Fibroblast of upper back skin (primary cell): ENCODE data around the gene SCGB1C1.

Source experiments
- DNase-seq: peaks from one replicate; pipeline ENCODE4 v3.0.0-alpha.2; 2013

SCGB1C1 gene

DNA sequence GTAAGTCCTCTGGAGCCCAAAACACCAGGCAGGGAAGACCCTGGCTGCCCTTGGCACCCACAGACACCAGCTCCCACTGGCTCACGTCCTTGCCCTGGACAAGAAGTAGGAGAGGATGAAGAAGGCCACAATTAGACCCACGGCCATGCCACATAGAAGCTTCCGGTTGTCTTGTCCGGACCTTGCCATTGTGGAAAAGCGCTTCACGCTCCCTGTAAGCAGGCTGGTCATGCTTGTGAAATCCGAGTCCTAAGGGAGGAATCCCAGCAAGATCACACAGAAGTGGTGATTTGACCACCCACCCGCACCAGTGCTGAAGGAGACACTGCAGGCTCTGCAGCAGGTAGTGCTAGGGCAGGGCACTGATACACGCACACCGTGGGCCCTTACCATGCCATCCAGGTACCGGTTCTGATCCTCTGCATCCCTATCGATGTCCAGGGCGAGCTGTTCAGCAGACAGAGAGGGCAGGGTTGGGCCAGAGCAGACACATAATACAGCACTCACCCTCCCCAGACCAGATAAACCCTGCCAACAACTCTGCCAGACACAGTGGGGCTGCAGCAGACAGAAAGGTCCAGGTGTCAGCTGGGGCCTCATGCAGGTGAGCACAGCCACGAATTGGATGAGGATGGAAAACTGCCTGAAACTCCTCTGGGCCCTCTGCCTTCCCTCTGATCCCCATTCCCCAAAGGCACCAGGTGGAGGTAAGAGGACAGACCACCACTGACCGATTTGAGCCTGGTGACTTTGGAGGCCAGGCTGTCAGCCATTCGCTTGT, 12.5 kb downstream of the SCGB1C1 start:
- no peak for DNase-seq

DNA sequence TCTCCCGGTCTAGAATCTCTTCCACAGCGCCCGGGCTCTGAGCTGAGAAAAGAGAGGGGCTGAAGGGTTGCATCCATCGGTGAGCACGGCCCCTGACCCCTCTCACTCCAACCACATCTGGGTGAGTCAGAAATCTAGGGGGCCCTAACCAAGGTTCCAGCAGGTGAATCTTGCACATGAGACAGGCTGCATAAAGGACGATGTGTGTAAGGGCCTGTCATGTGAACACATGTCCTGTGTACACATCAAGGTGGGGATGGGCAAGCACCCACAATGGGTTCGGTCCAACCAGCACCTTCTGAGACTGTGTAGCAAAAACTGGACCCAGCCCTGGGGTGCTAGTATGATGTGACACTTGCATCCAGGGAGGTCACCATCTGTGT, 13.1 kb downstream of the SCGB1C1 start:
- DNase-seq: no peak

DNA sequence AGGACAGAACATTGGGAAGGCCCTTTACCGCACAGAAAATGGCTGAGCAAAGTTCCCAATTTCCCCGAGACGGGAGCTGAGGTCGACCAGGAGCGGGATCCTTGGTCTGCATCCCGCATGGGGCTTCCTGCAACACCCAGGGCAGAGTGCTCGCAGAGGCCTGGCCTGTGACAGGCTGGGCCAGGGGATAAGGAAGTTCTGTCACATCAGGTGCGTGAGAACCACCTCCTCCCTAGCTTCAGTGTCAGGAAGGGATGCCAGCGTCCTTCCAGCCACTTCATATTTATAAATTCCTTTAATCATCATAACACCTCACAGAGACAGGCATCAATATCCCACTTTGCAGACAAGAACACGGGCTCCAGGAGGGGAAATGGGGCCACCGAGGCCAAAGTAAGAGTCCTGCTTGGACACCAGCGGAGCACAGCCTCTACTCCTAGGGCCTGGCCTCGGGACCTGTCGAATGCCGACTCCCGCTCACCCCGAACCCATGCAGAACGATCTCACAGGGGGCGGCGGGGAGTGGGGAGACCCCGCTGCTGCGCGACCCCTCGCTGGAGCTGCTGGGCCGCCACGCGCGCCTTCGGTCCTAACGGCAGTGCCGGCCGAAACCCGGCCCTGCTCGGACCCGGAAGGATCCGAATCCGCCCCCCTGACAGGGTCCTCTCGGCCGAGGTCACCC, 13.8 kb downstream of the SCGB1C1 start:
- DNase-seq: no peak

DNA sequence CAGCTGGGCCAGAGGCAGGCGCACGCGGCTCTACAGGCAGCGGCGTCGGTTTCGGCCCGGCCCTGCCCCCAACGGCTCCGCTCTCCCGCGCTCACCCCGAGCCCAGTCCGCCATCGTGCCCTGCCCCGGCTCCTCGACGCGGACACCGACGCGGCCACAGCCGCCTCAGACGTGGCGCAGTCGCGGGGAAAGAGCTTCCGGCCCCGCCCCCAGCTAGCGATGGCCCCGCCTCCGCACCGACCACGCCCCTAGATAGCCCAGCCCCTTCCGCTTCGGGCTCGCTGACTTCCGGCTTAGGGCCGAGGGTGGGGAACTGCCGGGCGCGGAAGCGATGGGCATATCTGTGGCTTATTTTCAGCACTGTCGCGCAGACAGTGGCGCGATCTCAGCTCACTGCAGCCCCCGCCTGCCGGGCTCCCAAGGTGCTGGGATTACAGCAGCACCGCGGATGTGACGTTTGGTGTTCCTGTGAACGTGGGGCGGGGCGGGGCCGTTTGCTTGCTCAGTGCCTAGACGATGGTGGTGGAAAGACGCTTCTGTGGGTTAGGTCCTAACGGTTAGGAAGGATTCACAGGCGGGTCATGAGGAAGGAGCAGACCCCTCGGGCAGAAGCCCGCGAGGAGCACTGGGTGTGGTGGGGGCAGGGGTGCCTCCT, 14.5 kb downstream of the SCGB1C1 start, which contains the start of the genes BET1L and RIC8A:
Gene BET1L (minus strand): TSS at position 192 of the 655 bp plus-strand sequence. CDS start 78 bp downstream, at position 114.
Gene RIC8A (plus strand): TSS at position 501 of the 655 bp plus-strand sequence. CDS start 1,147 bp downstream, outside the sequence.
- DNase-seq: peak; percentile 98

DNA sequence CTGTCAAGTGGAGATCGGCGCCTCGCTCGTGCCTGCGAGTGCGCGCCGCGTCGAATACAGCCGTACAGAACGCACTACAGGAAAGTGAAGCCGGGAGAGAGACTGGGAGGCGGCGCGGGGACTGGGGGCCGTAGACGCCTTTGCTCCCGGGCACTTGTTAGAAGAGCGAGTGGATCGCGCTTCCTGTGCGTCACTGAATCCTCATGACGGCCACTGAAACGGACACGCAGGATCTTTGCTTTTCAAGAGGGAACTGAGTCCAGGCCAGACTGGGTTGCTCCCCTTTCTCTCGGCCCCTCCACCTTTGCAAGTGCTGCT, 14.9 kb downstream of the SCGB1C1 start:
- peak; percentile 35 for DNase-seq

DNA sequence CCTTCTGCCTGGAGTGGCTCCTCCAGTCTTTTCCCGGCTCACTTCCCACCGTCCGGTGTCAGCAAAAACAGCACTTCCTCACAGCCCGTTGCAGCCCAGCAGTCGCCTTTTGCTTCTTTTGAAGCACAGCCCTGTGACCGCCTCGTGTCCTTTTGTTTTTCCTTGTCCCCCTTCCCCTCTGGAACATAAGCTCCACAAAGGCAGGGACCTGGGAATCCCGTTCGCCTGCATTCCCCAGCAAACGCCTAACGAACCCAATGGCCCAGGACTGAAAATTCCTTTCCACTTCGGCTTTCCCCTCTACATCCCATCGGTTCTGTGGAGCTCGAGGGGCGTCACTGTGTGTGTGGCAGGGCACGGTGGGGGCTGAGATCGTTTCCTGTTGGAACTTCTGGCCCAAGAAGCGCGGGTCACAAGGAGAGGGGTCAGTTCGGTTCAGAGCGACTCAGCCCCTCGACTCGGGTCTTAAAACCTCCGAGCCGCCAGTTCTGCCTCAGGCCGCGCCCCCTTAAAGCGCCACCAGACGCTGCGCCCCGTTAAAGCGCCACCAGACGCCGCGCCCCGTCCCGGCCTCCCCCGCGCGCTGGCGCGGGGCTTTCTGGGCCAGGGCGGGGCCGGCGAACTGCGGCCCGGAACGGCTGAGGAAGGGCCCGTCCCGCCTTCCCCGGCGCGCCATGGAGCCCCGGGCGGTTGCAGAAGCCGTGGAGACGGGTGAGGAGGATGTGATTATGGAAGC, 15.5 kb downstream of the SCGB1C1 start:
- peak; percentile 65 for DNase-seq

DNA sequence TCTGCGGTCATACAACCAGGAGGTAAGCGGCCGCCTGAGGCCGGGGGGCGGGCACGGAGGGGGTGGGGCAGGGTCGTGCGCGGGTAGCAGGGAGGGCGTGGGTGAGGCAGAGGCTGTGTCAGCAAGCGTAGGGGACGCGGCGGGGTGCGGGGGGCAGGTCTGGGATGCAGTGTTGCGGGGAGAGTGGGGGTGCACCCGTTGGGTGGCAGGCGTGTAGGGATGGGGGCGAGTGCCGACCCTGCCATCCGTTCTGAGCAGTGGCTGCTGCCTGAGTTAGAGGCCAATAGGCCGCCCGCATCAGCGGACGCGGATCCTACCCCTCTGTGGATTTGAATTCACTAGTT, 16.0 kb downstream of the SCGB1C1 start:
- no peak for DNase-seq

DNA sequence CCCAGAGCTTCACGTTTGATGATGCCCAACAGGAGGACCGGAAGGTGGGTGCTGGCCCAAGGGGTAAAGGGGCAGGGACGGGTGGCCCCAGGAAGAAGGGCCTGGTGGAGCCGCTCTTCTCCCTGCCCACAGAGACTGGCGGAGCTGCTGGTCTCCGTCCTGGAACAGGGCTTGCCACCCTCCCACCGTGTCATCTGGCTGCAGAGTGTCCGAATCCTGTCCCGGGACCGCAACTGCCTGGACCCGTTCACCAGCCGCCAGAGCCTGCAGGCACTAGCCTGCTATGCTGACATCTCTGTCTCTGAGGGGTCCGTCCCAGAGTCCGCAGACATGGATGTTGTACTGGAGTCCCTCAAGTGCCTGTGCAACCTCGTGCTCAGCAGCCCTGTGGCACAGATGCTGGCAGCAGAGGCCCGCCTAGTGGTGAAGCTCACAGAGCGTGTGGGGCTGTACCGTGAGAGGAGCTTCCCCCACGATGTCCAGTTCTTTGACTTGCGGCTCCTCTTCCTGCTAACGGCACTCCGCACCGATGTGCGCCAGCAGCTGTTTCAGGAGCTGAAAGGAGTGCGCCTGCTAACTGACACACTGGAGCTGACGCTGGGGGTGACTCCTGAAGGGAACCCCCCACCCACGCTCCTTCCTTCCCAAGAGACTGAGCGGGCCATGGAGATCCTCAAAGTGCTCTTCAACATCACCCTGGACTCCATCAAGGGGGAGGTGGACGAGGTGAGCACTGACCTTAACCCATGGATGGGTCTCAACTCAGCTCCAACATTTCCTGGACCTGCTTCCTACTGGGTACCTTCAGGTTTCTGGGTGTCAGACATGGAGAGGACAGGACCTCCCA, 16.6 kb downstream of the SCGB1C1 start:
- no peak for DNase-seq

DNA sequence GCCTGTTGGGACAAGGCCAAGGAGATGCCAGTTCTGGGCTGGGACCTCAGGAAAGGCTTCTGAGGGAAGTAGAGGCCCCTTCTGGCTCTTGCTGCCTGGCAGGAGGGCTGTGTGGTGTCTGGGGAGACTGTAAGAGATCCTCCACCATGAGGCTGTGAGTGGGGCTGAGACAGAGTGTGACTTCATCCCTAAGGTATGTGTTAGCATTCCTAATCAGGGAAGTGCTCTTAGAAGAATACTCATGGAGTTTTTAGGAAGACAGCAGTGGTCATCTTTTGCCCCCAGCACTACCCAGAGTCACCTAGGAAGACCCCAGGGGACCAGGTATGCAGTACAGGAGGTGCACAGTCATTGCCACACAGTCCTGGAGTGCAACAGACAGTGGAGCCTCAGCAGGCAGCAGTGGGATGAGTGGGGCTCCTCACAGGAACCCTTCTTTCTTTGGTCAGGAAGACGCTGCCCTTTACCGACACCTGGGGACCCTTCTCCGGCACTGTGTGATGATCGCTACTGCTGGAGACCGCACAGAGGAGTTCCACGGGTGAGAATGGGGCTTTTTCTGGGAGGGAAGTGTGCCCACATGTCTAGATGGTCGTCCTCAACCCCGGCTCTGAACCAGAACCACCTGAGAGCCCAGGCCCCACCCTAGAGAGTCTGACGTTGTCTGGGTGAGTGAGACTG, 17.4 kb downstream of the SCGB1C1 start:
- peak; percentile 84 for DNase-seq

DNA sequence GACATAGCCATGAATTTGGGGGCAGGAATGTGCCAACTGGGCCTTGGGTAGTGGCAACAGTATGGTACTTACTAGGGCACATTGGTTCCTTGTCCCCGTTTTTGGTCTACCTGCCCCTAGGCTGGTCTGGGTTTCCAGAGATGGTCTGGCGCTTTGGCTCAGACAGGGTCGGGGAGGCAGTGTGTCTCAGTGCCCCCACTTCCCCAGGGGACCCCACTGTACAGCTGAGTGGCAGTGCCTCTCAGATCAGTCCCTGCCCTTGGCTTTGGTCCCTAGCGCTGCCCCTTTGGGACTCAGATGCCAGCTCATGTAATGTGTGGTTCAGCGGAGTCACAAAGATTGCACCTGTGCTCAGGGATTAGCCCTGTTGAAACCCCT, 17.9 kb downstream of the SCGB1C1 start:
- no peak for DNase-seq

DNA sequence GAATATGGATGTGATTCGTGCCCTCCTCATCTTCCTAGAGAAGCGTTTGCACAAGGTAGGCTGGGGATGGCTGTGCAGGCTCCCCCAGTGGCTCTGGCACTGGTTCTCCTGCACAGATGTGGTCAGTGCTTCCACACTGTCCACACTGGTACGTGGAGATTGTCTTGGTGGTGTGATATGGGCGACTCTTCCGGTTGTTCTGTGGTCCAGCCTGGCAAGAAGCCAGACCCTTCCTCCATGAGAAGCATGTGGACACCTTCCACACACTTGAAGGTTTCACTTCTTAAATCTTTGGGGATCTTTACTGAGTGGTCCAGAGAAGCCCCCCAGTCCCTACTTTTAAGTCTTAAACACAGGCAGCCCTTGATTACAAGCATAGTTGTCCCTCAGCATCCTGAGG, 18.4 kb downstream of the SCGB1C1 start:
- no peak for DNase-seq

DNA sequence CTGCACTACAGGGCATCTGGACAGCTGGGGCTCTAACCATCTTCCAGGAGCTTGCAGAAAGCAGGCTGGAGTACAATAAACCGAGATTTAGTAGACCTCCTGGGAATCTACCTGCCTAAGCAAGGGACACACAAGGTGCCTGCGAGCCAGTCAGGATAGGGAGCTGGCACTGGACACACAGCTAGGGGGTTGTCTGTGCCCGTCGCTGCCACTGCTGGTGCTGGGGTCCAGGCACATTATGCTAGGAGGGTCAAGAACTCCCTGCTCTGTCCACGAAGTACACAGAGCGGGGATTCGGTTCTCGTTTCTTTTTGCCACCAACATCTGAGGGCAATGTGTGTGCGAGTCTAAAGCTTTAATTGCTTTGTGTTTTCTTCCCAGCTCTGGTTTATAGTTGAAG, 18.9 kb downstream of the SCGB1C1 start:
- DNase-seq: no peak

DNA sequence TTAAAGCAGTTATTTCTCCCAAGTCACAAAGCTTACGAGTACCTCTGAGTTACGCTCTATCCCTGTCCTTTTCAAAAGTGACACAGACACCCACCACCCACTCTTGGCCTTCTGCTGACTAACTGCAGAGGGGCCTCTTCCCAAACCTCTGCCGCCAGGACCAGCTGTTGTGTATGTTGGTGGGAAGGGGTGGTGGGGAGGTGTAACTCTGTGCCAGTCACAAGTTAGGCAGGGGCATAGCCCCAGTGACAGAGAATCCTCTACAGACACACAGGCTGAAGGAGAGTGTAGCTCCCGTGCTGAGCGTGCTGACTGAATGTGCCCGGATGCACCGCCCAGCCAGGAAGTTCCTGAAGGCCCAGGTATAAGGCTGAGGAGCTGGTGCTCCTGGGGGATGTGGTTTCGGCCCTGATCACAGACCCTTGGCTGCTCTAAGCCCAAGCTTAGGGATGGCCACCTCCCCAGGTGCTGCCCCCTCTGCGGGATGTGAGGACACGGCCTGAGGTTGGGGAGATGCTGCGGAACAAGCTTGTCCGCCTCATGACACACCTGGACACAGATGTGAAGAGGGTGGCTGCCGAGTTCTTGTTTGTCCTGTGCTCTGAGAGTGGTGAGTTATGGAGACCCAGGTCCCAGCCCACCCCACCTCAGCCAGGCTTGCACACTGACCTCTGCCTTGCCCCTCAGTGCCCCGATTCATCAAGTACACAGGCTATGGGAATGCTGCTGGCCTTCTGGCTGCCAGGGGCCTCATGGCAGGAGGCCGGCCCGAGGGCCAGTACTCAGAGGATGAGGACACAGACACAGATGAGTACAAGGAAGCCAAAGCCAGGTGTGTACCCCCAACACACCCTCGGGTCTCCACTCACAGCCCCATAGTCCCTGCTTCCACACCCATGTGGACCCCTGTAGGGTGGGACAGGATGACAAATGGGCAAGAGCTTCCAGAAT, 19.5 kb downstream of the SCGB1C1 start:
- DNase-seq: no peak

DNA sequence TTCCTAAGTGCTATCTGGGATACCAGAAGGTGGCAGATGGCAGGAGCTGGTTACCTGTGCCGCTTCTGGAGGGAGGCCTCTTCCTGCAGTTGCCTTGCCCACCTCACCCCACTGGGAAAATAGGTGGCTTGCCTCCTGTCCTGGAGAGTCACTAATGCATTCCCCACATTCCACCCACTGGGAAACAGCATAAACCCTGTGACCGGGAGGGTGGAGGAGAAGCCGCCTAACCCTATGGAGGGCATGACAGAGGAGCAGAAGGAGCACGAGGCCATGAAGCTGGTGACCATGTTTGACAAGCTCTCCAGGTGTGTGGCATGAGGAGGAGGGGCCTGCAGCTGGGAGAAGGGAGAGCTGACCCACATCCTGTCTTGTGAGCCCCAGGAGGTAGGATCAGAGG, 20.2 kb downstream of the SCGB1C1 start:
- no peak for DNase-seq

DNA sequence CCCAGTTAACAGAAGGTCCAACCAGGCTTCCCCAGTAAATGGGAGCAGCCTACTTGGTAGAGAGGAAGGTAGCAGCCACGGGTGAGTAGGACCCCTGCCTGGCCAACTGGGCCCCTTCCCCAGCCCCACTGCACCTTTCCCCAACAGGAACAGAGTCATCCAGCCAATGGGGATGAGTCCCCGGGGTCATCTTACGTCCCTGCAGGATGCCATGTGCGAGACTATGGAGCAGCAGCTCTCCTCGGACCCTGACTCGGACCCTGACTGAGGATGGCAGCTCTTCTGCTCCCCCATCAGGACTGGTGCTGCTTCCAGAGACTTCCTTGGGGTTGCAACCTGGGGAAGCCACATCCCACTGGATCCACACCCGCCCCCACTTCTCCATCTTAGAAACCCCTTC, 21.2 kb downstream of the SCGB1C1 start:
- DNase-seq: no peak

DNA sequence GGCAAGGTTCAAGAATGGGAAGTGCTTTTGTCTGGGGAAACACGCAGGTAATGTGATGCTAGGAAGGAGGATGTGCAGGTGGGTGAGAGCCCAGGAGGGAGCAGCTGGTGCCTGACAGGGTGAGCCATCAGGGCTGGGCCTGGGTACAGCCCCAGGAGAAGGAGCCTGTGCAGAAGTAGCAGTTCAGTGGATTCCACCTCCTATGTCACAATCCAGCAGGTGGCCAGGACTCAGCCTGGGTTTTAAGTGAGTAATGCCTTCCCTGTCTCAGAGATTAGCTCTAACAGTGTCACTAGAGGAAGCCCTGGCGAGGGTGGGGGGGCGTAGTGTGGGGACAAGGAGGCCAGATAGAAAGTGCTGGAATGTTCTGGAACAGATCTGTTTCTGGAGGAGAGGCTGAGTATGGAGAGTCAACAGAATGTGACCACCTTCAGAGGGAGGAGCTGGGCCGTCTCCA, 22.7 kb downstream of the SCGB1C1 start:
- no peak for DNase-seq

DNA sequence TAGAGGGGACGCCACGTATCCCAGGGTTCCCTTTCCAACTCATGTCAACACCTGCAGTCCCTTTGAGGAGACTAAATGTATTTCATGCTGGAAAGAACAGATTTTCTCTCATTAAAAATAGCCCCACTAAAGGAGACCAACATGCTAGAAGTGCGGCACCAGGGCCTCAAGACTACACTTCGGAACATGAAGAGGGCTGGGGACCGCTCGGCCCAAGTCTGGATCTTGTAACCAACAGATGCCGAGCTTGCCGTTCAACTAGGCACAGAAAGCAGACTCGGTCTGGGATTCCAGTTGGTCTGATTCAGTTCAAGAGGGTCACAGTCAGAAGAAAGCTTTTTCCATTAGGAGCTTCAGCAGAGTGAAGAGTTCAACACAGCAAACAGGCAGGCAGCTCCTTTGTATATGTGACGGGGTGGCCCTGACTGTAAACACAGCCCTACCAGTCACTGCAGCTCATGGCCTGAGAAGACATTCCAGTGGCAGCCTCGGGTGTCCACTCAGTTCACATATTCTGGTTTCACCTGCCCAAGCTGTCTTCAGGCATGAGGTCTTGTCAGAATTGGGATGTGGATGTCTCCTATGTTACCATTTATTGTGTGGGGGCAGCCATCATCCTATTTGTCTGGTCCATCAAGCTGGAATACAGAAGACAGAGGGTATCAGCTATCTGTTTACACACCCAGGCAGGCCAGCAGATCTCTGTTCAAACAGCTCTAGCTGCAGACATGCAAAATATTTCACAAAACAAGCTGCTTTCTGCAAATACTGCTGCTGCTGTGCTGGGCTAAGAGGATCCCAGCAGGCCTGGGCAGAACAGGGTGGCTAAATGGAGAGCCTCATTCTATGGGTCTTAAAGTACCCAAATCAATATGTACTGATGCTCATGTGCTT, 23.4 kb downstream of the SCGB1C1 start:
- no peak for DNase-seq

DNA sequence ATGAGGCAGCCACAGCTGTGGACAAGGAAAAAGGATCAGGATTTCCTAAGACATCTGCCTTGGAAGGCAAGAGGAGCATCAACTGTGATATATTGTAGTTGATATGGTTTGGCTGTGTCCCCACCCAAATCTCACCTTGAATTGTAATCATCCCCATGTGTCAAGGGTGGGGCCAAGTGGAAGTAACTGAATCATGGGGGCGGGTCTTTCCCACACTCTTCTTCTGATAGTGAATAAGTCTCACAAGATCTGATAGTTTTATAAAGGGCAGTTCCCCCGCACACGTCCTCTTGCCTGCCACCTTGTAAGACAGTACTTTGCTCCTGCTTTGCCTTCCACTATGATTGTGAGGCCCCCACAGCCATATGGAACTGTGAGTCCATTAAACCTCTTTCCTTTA, 24.8 kb downstream of the SCGB1C1 start:
- no peak for DNase-seq

DNA sequence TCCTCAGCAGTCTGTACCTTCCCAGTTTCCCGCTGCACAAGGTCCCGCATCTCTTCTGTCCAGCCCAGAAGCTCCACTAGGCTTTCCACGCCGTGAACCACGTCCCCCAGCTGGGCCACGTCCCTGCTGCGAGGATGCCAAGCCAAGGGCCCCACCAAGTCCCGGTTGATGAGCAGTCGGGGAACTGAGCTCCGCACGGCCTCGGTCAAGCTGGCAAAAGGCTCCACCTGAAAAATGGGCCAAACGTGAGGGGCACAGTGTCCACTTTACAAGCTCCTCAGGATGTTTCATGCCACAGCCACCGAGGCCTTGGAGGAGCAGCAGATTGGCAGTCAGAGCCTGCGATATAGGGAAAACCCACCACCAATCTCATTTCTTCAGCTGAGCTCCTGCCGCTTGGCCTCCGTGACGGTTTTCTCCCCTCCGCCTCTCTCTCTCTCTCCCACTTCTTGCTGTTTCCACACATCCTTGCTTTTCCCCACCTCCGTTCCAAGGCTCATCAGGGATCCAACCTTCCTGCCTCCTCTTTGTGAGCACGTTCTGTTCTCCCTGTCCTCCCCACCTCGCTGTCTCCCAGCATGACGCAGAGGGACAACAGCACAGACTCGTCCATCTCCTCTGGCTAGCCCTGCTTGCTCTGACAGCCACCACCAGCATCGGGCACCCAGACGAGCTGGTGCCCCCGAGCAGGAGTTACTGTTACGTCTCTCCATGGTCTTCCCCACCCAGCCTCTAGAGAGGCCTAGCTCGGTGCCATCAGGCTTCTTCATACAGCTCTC, 26.1 kb downstream of the SCGB1C1 start:
- DNase-seq: no peak
